ENCODE data around the gene FOXR1. TPM values are rescaled to one million over a fixed set of nuclear protein-coding genes. Genes with fewer than 3 reads are reported as not detected.

FOXR1 gene
- total and polyA plus RNA-seq, 4 donors: not detected

- H3K9ac ChIP-seq (ENCODE audit: insufficient read depth in 1 of 2, low read length in 2 of 2): no peak overlapping the region
- peaks cover 0 to 27% (median 12%) of the 10 kb centered on the region in 5 donors for H3K4me1 ChIP-seq (ENCODE audit: control insufficient read depth in 5 of 5, insufficient read depth in 5 of 5, low read length in 5 of 5)
- no peak overlapping the region for H3K4me3 ChIP-seq
- no peak for TF ChIP-seq CTCF (IDR thresholded peaks at IDR 0.05; ENCODE audit: control extremely low read depth, extremely low read depth)
- H3K27ac ChIP-seq (ENCODE audit: low read depth in 1 of 2, low read length in 1 of 2): no peak overlapping the region
- 95 to 97% methylated on average over 5 of the region's 5 CpGs for WGBS, 2 donors
- DNase-seq: no peak
- no peaks in the 10 kb centered on the region for H3K9me3 ChIP-seq (ENCODE audit: control insufficient read depth in 4 of 4, insufficient read depth in 3 of 4, low read length in 3 of 4)
- no peaks in the 10 kb centered on the region for H3K27me3 ChIP-seq (ENCODE audit: control insufficient read depth in 3 of 3, insufficient read depth in 3 of 3, low read length in 2 of 3)
- ATAC-seq (ENCODE audit: insufficient read depth, low FRiP score): no peak
- peaks cover 10 to 25% (median 15%) of the 10 kb centered on the region in 4 donors for H3K36me3 ChIP-seq (ENCODE audit: control insufficient read depth in 4 of 4, insufficient read depth in 4 of 4, low read length in 4 of 4)
These were observed 54.0 kb downstream of the FOXR1 start for GRCh38 chr11:119025541-119025940.

GRCh38 chr11:119025978-119026766 lies 54.6 kb downstream of the FOXR1 start:
- no peak for DNase-seq
- Histone ChIP-seq H3K4me3 (no peak overlapping the region), H3K4me1 (ENCODE audit: control insufficient read depth in 5 of 5, insufficient read depth in 5 of 5, low read length in 5 of 5) (peaks cover 0 to 27% (median 12%) of the 10 kb centered on the region in 5 donors), H3K9ac (ENCODE audit: insufficient read depth in 1 of 2, low read length in 2 of 2) (no peak overlapping the region), H3K27ac (ENCODE audit: low read depth in 1 of 2, low read length in 1 of 2) (no peak overlapping the region), H3K9me3 (ENCODE audit: control insufficient read depth in 4 of 4, insufficient read depth in 3 of 4, low read length in 3 of 4) (no peaks in the 10 kb centered on the region), H3K27me3 (ENCODE audit: control insufficient read depth in 3 of 3, insufficient read depth in 3 of 3, low read length in 2 of 3) (no peaks in the 10 kb centered on the region), H3K36me3 (ENCODE audit: control insufficient read depth in 4 of 4, insufficient read depth in 4 of 4, low read length in 4 of 4) (peaks cover 9 to 25% (median 14%) of the 10 kb centered on the region in 4 donors)
- WGBS, 2 donors: 93% methylated on average over 16 of the region's 16 CpGs
- no peak for ATAC-seq (ENCODE audit: insufficient read depth, low FRiP score)
- no peak for TF ChIP-seq CTCF (IDR thresholded peaks at IDR 0.05; ENCODE audit: control extremely low read depth, extremely low read depth)

- H3K27me3 ChIP-seq (ENCODE audit: control insufficient read depth in 3 of 3, insufficient read depth in 3 of 3, low read length in 2 of 3): no peaks in the 10 kb centered on the region
- H3K36me3 ChIP-seq (ENCODE audit: control insufficient read depth in 4 of 4, insufficient read depth in 4 of 4, low read length in 4 of 4): peaks cover 2 to 23% (median 10%) of the 10 kb centered on the region in 4 donors
- H3K27ac ChIP-seq (ENCODE audit: low read depth in 1 of 2, low read length in 1 of 2): no peak overlapping the region
- peaks cover 0 to 27% (median 12%) of the 10 kb centered on the region in 5 donors for H3K4me1 ChIP-seq (ENCODE audit: control insufficient read depth in 5 of 5, insufficient read depth in 5 of 5, low read length in 5 of 5)
- TF ChIP-seq CTCF (IDR thresholded peaks at IDR 0.05; ENCODE audit: control extremely low read depth, extremely low read depth): no peak
- H3K4me3 ChIP-seq: no peak overlapping the region
- no peak for ATAC-seq (ENCODE audit: insufficient read depth, low FRiP score)
- 95 to 100% methylated on average over 2 of the region's 2 CpGs for WGBS, 2 donors
- no peak overlapping the region for H3K9ac ChIP-seq (ENCODE audit: insufficient read depth in 1 of 2, low read length in 2 of 2)
- no peaks in the 10 kb centered on the region for H3K9me3 ChIP-seq (ENCODE audit: control insufficient read depth in 4 of 4, insufficient read depth in 3 of 4, low read length in 3 of 4)
- no peak for DNase-seq
These were observed 55.4 kb downstream of the FOXR1 start for GRCh38 chr11:119026970-119027369.

Measured in lung (tissue), 12 donors.